GM19025 (cell line): Measurements from ENCODE around the gene SDF4.
"Not testable (repeated sequence)": the region's sequence is repeated elsewhere in the genome, so short reads cannot be mapped to it uniquely, and the experiment has no call there.

Experiments used
- ATAC-seq: cut with Tn5 transposase; IDR thresholded peaks from one replicate; pipeline ENCODE4 v1.9.1; 2021; ENCODE audit warnings: mild to moderate bottlenecking, low read depth, moderate library complexity; ENCODE audit not compliant: unreplicated experiment

Gene SDF4

DNA sequence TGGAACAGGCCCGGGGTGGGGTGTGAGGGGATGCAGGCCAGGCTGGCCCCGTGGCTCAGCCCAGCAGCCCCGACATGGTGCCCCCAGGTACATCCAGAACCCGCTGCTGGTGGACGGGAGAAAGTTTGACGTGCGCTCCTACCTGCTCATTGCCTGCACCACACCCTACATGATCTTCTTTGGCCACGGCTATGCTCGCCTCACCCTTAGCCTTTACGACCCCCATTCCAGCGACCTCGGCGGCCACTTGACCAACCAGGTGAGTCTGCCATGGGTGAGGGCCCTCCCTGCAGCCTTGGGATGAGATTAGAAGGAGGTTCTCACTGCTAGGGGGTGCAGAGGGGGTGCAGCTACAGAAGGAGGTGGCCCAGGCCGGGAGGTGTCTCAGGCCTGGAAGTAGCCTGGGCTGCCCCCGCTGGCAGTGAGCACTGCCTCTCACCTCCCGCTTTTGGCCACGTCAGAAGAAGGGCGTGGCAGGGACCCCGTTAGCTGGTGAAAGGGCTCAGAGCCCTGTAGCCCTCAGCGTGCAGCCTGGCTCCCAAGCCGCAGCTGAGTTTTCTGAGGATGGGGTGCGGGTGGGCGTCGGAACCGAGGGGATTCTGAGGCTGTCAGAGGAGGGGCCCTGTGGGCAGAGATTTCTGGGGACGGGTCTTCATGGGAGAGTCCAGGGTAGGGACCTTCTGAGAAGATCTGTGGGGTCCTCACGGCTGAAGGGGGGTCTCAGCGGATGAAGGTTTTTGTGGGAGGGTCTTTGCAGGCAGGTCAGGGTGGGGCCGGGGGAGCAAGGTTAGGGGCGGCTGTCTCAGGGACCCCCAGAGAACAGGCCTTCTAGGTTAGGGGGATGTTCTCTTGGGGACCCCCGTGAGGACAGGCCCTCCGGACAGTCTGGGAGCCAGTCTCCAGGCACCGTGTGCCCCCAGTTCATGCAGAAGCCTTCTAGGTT is 47.7 kb downstream of the SDF4 start:
- ATAC-seq, result no peak

DNA sequence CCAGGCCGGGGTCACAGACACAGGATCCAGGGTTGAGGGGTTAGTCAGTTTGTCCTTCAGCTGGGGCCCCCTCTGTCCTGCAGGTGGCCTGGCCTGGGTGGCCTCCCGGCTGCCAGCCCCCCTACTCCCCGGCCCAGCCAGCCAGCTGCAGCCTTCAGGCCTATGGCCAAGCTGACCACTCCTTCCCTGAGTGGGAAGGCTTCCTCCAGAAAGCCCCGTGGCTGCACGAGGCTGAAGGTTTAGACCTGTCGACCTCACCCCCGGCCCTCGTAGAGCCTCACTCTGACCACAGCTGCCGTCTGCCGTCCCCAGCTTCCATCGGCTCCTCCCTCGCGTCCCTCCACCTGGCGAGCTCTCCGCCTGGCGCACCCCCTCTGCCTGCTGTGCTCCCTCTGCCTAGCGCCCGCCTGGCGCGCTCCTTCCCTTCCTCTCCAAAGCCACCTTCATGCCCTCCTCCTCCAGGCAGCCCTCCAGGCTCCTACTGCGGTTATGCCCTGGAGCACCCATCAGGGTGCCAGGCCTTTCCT is 48.5 kb downstream of the SDF4 start:
- no peak for ATAC-seq

DNA sequence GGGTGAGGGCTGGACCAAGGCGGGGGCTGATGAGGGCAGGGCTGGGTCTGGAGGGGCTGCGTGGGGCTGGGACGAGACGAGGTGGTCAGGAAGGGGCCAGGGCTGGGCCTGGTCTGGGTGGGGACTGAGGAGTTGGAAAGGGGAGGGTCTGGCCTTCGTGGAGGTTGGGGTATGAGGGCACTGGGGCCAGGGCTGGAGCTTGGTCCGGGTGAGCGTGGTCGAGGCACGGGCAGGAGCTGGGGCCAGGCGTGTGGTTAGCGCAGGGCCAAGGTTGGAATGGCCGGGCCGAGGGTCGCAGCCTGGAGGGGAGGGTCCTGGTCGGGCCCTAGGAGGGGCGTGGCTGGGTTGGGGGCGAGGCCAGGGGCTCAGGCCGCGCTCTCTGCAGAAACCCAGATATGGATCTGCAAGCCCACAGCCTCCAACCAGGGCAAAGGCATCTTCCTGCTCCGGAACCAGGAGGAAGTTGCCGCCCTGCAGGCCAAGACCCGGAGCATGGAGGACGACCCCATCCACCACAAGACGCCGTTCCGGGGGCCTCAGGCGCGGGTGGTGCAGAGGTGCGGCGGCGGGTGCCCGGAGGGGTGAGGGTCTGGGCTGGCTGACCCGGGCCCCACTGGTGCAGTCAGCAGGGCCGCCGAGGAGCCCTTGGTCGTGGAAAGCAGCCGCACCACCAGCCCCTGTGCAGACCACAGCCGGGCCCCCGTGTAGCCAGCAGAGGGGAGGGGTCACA is 49.1 kb downstream of the SDF4 start:
- no peak for ATAC-seq

DNA sequence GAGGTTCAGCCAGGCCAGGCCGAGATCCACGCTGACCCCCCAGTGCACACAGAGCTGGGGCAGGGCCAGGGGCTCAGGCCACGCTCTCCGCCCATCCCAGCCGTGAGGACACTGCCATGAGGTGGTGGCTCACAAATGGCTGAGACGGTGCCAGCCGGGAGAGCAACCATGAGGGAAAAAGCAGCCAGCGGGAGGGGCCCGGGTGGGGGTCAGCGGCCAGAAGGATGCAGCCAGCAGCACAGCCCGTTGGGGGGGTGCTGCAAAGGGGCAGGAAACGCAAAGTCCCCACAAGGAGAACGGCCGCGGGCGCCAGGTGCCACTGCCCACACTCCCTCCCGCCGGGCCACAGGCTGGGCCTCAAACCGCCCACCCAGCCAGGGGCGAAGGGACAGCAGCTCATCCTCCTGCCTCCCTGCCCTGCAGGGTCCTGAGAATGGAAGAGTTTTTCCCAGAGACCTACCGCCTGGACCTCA is 49.8 kb downstream of the SDF4 start:
- no peak for ATAC-seq

DNA sequence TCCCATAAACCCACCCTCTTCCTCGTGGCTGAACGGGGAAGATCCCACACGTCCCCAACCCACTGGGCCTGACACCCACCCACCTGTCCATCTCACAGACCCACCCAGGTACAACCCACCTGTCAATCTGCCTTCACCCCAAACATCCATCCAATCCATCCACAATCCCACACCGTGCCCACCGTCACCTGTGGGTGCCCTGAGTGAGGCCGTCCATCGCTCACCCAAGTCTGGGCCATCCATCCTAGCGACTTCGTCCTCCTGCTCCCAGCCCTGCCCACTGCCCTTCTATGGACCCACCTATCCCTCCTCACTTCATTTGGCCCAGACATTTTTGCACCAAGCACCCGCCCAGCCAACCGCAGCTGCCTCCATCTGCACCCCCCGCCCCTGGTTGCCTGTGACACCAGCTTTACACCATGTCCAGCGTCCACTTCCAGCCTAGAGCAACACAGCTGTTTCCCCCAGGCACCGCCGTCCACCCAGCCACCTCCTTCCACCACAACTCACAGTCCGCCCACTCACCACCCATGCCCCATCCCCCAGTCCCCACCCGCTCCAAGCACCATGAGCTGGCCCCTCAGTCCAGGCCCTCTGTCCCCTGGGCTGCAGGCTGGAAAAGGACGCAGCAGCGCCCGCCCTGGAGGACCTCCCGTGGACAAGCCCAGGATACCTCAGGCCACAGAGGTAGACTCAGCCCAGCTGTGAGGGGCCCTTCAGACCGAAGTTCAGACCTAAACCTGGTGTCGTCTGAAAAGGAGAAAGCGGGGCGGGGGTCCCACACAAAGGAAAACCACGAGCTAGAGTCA is 50.5 kb downstream of the SDF4 start:
- ATAC-seq, result no peak

GRCh38 chr1:1179983-1180861 is 51.6 kb downstream of the SDF4 start:
- ATAC-seq, result no peak

- no peak for ATAC-seq
Observed at GRCh38 chr1:1179346-1179982, 52.3 kb downstream of the SDF4 start.

- no peak for ATAC-seq
Observed at GRCh38 chr1:1178794-1179331, 52.9 kb downstream of the SDF4 start.

GRCh38 chr1:1177452-1178206 is 54.2 kb downstream of the SDF4 start:
- ATAC-seq, result no peak

GRCh38 chr1:1176931-1177330 is 54.9 kb downstream of the SDF4 start:
- no peak for ATAC-seq

DNA sequence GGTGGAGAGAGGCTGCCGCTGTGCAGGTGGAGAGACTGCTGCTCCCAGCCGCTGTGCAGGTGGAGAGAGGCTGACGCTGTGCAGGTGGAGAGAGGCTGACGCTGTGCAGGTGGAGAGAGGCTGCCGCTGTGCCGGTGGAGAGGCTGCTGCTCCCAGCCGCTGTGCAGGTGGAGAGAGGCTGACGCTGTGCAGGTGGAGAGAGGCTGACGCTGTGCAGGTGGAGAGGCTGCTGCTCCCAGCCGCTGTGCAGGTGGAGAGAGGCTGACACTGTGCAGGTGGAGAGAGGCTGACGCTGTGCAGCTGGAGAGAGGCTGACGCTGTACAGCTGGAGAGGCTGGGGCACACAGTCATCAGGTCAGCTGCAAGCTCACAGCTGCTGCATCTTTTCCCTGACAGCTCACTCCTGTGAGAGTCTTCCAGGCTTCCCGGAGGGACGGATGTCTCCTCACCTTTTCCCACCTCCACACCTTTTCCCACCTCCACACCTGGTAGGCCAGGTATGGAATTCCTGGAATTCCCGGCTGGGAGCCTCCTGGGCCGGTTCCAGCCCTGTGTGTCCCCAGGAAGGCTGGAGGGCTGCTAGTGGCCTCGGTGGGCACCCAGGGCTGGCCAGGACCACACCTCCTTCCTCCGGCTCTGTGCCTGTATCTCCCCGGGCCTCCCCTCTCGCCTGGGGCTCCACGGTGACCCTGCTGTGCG is 55.6 kb downstream of the SDF4 start:
- ATAC-seq, result not testable (repeated sequence)

DNA sequence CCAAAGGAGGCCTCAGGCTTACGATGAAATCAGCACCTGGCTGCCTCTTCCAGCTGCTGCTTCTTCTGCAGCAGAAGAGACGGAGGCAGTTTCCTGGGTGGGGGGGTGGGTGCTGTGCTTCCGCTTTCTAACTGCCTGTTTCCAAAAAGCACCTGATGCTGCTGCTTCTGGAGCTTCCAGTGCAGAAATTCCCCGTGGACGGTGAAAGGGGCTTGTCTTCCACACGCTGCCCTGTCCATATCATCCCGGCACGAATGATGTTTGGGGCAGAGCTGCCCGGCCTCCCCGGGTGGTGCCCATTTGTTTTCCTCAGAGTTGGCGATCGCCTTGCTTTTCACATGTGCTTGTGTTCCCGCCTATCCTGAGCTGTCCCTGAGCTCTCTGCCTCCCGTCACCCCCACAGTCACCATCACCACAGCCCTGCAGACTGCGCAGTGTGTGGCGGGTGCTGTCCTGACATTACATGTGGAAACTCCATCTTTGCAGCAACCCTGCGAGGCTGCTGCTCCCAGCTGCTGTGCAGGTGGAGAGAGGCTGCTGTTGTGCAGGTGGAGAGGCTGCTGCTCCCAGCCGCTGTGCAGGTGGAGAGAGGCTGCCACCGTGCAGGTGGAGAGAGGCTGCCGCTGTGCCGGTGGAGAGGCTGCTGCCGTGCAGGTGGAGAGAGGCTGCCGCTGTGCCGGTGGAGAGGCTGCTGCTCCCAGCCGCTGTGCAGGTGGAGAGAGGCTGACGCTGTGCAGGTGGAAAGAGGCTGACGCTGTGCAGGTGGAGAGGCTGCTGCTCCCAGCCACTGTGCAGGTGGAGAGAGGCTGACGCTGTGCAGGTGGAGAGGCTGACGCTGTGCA is 56.4 kb downstream of the SDF4 start:
- ATAC-seq, result no peak

GRCh38 chr1:1173793-1174415 is 57.9 kb downstream of the SDF4 start, which contains the start of gene TTLL10:
TSS of gene TTLL10 (plus strand) at chr1:1173880. CDS start at chr1:1179216, 5,336 bp downstream.
- no peak for ATAC-seq

- no peak for ATAC-seq
Observed at GRCh38 chr1:1173061-1173792, 58.6 kb downstream of the SDF4 start.
